Gastrocnemius medialis (tissue), 4 donors: ENCODE measurements around the gene TM2D3. TPM values are rescaled to one million over a fixed set of nuclear protein-coding genes. Genes with fewer than 3 reads are reported as not detected.

Experiments
- ATAC-seq, 2 donors: fragments of 150-250 bp; one replicate each; pipeline ENCODE4 v1.9.1; 2016
- DNase-seq, 2 donors: peaks; one replicate each; pipeline ENCODE4 v3.0.0-alpha.2; 2019
- H3K27ac ChIP-seq, 4 donors: fragments of 200-600 bp; sonication (generic); 1 replicate in 1 of 4; 2 replicates in 3 of 4; pipeline ENCODE4 v1.5.1; 2016 to 2018; ENCODE audit warnings: mild to moderate bottlenecking in 2 of 4, moderate library complexity in 1 of 4
- H3K27me3 ChIP-seq, 3 donors: fragments of 200-600 bp; sonication (generic) in 2 of 3; 1 replicate in 1 of 3; 2 replicates in 2 of 3; pipeline versions ENCODE4 v1.5.1 to v1.6.0; 2016 to 2019; ENCODE audit warnings: mild to moderate bottlenecking in 1 of 3, moderate library complexity in 1 of 3
- H3K36me3 ChIP-seq, 2 donors: fragments of 200-600 bp; sonication (generic) in 1 of 2; one replicate each; pipeline ENCODE4 v1.5.1; 2017 to 2018
- H3K4me1 ChIP-seq, 2 donors: fragments of 200-600 bp; sonication (generic) in 1 of 2; one replicate each; pipeline ENCODE4 v1.5.1; 2016 to 2017; ENCODE audit warnings: mild to moderate bottlenecking in 2 of 2
- H3K4me3 ChIP-seq, 4 donors: fragments of 200-600 bp; sonication (generic) in 3 of 4; 1 replicate in 1 of 4; 2 replicates in 3 of 4; pipeline ENCODE4 v1.5.1; 2016 to 2019; ENCODE audit warnings: mild to moderate bottlenecking in 2 of 4
- H3K9me3 ChIP-seq, 3 donors: fragments of 200-600 bp; sonication (generic) in 2 of 3; 1 replicate in 1 of 3; 2 replicates in 2 of 3; pipeline ENCODE4 v1.5.1; 2016 to 2019
- POLR2A ChIP-seq, 2 donors: fragments of 450-650 bp; IDR thresholded peaks; one replicate each; pipeline ENCODE4 v1.6.1; 2017; ENCODE audit warnings: antibody characterized with exemption in 2 of 2, mild to moderate bottlenecking in 2 of 2, moderate library complexity in 2 of 2
- in situ Hi-C, 4 donors: fragments of 200-750 bp; cut with MboI; loops; one replicate each; pipeline versions ENCODE4 v1.15.0 to v1.8.0; 2017; ENCODE audit warnings: low sequenced_read_pairs in 4 of 4
- intact Hi-C: fragments of 100-400 bp; cut with DNase I; formaldehyde crosslinking; loops from one replicate; pipeline ENCODE4 v1.15.1; 2023; ENCODE audit warnings: low total_unique reads
- total RNA-seq, 4 donors: library from RNA; depleted of rRNA; stranded (reverse); fragments of >200 nt; gene quantifications; one replicate each; pipeline versions ENCODE4 v1.1.0 to v1.2.3, GENCODE V29; 2016
- TF ChIP-seq, protein P1 (sequence below), 5 experiments: fragments of 450-650 bp in 3 of 5; fragments of 200-600 bp in 2 of 5; sonication (generic) in 2 of 5; IDR thresholded peaks in 4 of 5; conservative IDR thresholded peaks in 1 of 5; 1 replicate in 4 of 5; 2 replicates in 1 of 5; pipeline ENCODE4 v1.5.1; 2016 to 2019; ENCODE audit warnings: antibody characterized with exemption in 5 of 5, mild to moderate bottlenecking in 3 of 5, moderate library complexity in 3 of 5

TM2D3 gene
- total RNA-seq, 4 donors from 2014 or later = 41.5 to 101 (median 51.9) TPM

- no peak overlapping the region for H3K4me3 ChIP-seq
- H3K27ac ChIP-seq = no peak overlapping the region
- H3K4me1 ChIP-seq = no peaks in the 10 kb centered on the region
- H3K27me3 ChIP-seq = no peaks in the 10 kb centered on the region
- H3K36me3 ChIP-seq = peaks cover 0 to 62% of the 10 kb centered on the region in 2 donors
- TF ChIP-seq, protein P1, sequence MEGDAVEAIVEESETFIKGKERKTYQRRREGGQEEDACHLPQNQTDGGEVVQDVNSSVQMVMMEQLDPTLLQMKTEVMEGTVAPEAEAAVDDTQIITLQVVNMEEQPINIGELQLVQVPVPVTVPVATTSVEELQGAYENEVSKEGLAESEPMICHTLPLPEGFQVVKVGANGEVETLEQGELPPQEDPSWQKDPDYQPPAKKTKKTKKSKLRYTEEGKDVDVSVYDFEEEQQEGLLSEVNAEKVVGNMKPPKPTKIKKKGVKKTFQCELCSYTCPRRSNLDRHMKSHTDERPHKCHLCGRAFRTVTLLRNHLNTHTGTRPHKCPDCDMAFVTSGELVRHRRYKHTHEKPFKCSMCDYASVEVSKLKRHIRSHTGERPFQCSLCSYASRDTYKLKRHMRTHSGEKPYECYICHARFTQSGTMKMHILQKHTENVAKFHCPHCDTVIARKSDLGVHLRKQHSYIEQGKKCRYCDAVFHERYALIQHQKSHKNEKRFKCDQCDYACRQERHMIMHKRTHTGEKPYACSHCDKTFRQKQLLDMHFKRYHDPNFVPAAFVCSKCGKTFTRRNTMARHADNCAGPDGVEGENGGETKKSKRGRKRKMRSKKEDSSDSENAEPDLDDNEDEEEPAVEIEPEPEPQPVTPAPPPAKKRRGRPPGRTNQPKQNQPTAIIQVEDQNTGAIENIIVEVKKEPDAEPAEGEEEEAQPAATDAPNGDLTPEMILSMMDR (IDR thresholded peaks at IDR 0.05 in 4 of 5, conservative IDR thresholded peaks at IDR 0.05 in 1 of 5) = no peak
- TF ChIP-seq POLR2A (IDR thresholded peaks at IDR 0.05) = no peak
- in situ Hi-C loops (no loop called here), intact Hi-C loops (no loop called here)
- H3K9me3 ChIP-seq = no peaks in the 10 kb centered on the region
- DNase-seq (no peak), ATAC-seq (no peak)
Observed at GRCh38 chr15:101675796-101676582, 23.8 kb upstream of the TM2D3 start.

DNA sequence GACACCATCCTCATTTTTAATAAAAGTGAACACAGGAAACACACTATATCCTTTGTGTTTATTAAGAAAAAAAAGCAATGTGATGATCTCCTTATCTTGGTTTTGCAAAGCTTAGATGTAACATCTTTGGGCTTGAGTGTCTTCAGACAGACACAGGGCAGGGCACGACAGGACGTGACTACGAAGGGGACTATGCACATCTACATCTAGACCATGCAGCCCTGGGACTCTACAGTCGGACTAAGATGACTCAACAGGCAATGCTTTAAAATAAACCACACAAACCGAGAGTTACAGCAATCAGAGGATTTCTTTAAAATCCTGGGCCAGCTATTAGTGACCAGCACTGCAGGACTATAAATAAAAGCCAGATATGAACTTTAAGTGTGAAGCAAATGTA lies 22.8 kb upstream of the TM2D3 start:
- in situ Hi-C loops (no loop called here), intact Hi-C loops (no loop called here)
- Histone ChIP-seq H3K4me3 (no peak overlapping the region), H3K9me3 (no peaks in the 10 kb centered on the region), H3K27me3 (no peaks in the 10 kb centered on the region), H3K27ac (no peak overlapping the region), H3K4me1 (no peaks in the 10 kb centered on the region), H3K36me3 (peaks cover 0 to 54% of the 10 kb centered on the region in 2 donors)
- ATAC-seq (no peak), DNase-seq (no peak)
- no peak for TF ChIP-seq POLR2A (IDR thresholded peaks at IDR 0.05)
- TF ChIP-seq, protein P1 (IDR thresholded peaks at IDR 0.05 in 4 of 5, conservative IDR thresholded peaks at IDR 0.05 in 1 of 5) = no peak

- TF ChIP-seq, protein P1 (IDR thresholded peaks at IDR 0.05 in 4 of 5, conservative IDR thresholded peaks at IDR 0.05 in 1 of 5) = no peak
- no peak for TF ChIP-seq POLR2A (IDR thresholded peaks at IDR 0.05)
- Histone ChIP-seq H3K27ac (no peak overlapping the region), H3K27me3 (no peaks in the 10 kb centered on the region), H3K36me3 (peaks cover 0 to 58% of the 10 kb centered on the region in 2 donors), H3K4me1 (no peaks in the 10 kb centered on the region), H3K9me3 (no peaks in the 10 kb centered on the region), H3K4me3 (no peak overlapping the region)
- intact Hi-C loops = no loop called here
- in situ Hi-C loops = no loop called here
- no peak for ATAC-seq
- DNase-seq = no peak
Observed at GRCh38 chr15:101672298-101672697, 20.1 kb upstream of the TM2D3 start.

DNA sequence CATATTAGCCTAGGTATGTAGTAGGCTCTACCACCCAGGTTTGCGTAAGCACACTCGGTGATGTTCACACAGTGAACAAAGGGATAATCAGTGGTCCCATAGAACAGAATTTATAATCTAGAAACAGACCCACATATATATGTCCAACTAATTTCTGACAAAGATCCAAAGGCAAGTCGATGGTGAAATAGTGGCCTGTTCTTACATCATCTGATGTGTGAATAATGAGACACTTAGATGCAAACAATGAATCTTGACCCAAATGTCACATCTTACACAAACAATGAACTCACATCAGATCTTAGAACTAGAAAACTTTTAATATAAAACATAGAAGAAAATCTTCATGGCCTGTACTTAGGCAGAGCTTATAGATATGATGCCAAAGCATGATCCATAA lies 17.6 kb upstream of the TM2D3 start:
- in situ Hi-C loops = no loop called here
- Histone ChIP-seq H3K9me3 (no peaks in the 10 kb centered on the region), H3K27ac (no peak overlapping the region), H3K36me3 (peaks cover 0 to 55% of the 10 kb centered on the region in 2 donors), H3K4me1 (no peaks in the 10 kb centered on the region), H3K27me3 (no peaks in the 10 kb centered on the region), H3K4me3 (no peak overlapping the region)
- DNase-seq (no peak), ATAC-seq (no peak)
- intact Hi-C loops = no loop called here
- no peak for TF ChIP-seq POLR2A (IDR thresholded peaks at IDR 0.05)
- TF ChIP-seq, protein P1 (IDR thresholded peaks at IDR 0.05 in 4 of 5, conservative IDR thresholded peaks at IDR 0.05 in 1 of 5) = no peak
